ENCODE data around the gene TMTC4. TPM values are rescaled to one million over a fixed set of nuclear protein-coding genes. Genes with fewer than 3 reads are reported as not detected.

Gene TMTC4
- total RNA-seq, 2 experiments from 2014 or later: 15.7 to 19.8 TPM

GRCh38 chr13:100673376-100673712 lies 1.3 kb downstream of the TMTC4 start:
- CTCF ChIA-PET (ENCODE audit: unreplicated experiment): no interaction called here

DNA sequence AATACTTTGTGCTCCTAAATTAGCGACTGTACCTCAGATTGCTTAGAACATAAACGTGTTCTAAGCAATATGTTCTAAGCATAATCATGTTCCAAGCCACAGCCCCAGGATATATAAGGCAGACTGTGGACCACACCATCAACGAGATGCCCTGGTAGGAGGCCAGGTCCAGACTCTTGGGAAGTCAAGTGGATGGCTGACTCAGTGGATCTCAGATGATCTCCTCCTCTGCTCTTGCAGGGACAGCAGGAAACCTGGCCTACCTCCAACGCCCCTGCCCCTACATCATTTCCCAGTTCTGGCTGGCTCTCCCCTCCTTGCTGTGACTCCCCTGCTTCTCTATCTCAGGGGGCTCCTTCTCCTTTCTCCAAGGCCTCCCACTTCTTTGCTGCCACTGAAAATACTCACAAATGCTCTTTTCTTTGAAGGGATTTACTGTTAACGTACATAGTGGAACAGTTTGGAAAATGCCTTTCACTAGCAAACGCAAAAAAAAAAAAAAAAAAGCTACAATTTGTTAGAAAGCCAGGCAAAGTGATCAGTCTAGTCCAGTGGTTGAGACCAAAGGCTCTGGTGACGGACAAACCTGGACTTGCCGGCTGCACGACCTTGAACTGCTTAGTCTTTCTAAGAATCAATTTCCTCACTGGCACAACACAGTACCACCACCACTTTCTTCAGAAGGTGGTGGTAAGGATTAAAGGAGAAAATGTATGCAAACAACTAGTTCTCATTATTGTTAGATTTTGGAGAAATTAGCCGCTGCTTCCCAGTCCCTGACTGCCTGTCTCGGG lies 3.0 kb downstream of the TMTC4 start:
- ChIA-PET POLR2A (no interaction called here), CTCF (ENCODE audit: unreplicated experiment) (interaction anchor here (0.5 kb wide), 1 partner anchor 1847 kb away, joined by 5 read pairs; no protein-coding TSS in a partner anchor)
- no peak overlapping the region for H3K27ac ChIP-seq (ENCODE audit: low read depth, low read length, poor library complexity, severe bottlenecking)
- H3K9me3 ChIP-seq (ENCODE audit: low read length): no peaks in the 10 kb centered on the region
- H3K4me1 ChIP-seq (ENCODE audit: insufficient read depth, low read length, poor library complexity, severe bottlenecking): no peaks in the 10 kb centered on the region
- TF ChIP-seq CTCF (conservative IDR thresholded peaks at IDR 0.05; ENCODE audit: low read length) (no peak), EZH2phosphoT487 (IDR thresholded peaks at IDR 0.05; ENCODE audit: borderline replicate concordance, low read depth, low read length) (no peak)
- BruUV-seq (replicated peaks): no TSS peak
- no peaks in the 10 kb centered on the region for H4K20me1 ChIP-seq (ENCODE audit: insufficient read depth, low read length)
- H3K4me3 ChIP-seq (ENCODE audit: low read depth, low read length, poor library complexity, severe bottlenecking): no peak overlapping the region
- no peaks in the 10 kb centered on the region for H3K79me2 ChIP-seq (ENCODE audit: insufficient read depth, low read depth, low read length)
- H3K4me2 ChIP-seq (ENCODE audit: low read length): no peak overlapping the region
- H2AFZ ChIP-seq (ENCODE audit: low read length): no peak overlapping the region
- DNase-seq (ENCODE audit: low spot score): no peak
- H3K36me3 ChIP-seq (ENCODE audit: insufficient read depth, low read length): no peaks in the 10 kb centered on the region; the same call in 1 of the 2 replicates
- H3K9me2 ChIP-seq (ENCODE audit: insufficient read depth, low read length): no peaks in the 10 kb centered on the region
- intact Hi-C loops (cut with micrococcal nuclease; ENCODE audit: unreplicated experiment): loop anchor here (10.0 kb wide), 1 partner anchor 1067 kb away; the partner anchor contains the start of gene CLYBL

More at GRCh38 chr13:100673376-100673712, 1.3 kb downstream of the TMTC4 start:
- TF ChIP-seq EZH2phosphoT487 (IDR thresholded peaks at IDR 0.05; ENCODE audit: borderline replicate concordance, low read depth, low read length): no peak
- TF ChIP-seq CTCF (conservative IDR thresholded peaks at IDR 0.05; ENCODE audit: low read length): no peak
- H3K4me3 ChIP-seq (ENCODE audit: low read depth, low read length, poor library complexity, severe bottlenecking): peak overlapping the region; percentile 67
- peak overlapping the region; percentile 93 for H3K4me2 ChIP-seq (ENCODE audit: low read length)
- H2AFZ ChIP-seq (ENCODE audit: low read length): no peak overlapping the region
- no peaks in the 10 kb centered on the region for H3K9me2 ChIP-seq (ENCODE audit: insufficient read depth, low read length)
- no peaks in the 10 kb centered on the region for H3K79me2 ChIP-seq (ENCODE audit: insufficient read depth, low read depth, low read length)
- intact Hi-C loops (cut with micrococcal nuclease; ENCODE audit: unreplicated experiment): loop anchor here (10.0 kb wide), 1 partner anchor 1069 kb away; the partner anchor contains the start of gene CLYBL
- H3K36me3 ChIP-seq (ENCODE audit: insufficient read depth, low read length): no peaks in the 10 kb centered on the region
- DNase-seq (ENCODE audit: low spot score): no peak
- no peaks in the 10 kb centered on the region for H3K4me1 ChIP-seq (ENCODE audit: insufficient read depth, low read length, poor library complexity, severe bottlenecking)
- no peak overlapping the region for H3K27ac ChIP-seq (ENCODE audit: low read depth, low read length, poor library complexity, severe bottlenecking)
- no TSS peak for BruUV-seq (replicated peaks)
- POLR2A ChIA-PET: no interaction called here
- no peaks in the 10 kb centered on the region for H4K20me1 ChIP-seq (ENCODE audit: insufficient read depth, low read length)
- no peaks in the 10 kb centered on the region for H3K9me3 ChIP-seq (ENCODE audit: low read length)

GRCh38 chr13:100668408-100668807 lies 6.2 kb downstream of the TMTC4 start:
- POLR2A ChIA-PET: no interaction called here
- H3K4me3 ChIP-seq (ENCODE audit: low read depth, low read length, poor library complexity, severe bottlenecking): no peak overlapping the region
- H3K79me2 ChIP-seq (ENCODE audit: insufficient read depth, low read depth, low read length): no peaks in the 10 kb centered on the region
- no peak overlapping the region for H3K27ac ChIP-seq (ENCODE audit: low read depth, low read length, poor library complexity, severe bottlenecking)
- H2AFZ ChIP-seq (ENCODE audit: low read length): no peak overlapping the region
- no peak overlapping the region for H3K4me2 ChIP-seq (ENCODE audit: low read length)
- CTCF ChIA-PET (ENCODE audit: unreplicated experiment): no interaction called here
- H3K4me1 ChIP-seq (ENCODE audit: insufficient read depth, low read length, poor library complexity, severe bottlenecking): no peaks in the 10 kb centered on the region
- H3K9me2 ChIP-seq (ENCODE audit: insufficient read depth, low read length): no peaks in the 10 kb centered on the region
- no peaks in the 10 kb centered on the region for H3K9me3 ChIP-seq (ENCODE audit: low read length)
- DNase-seq (ENCODE audit: low spot score): no peak
- BruUV-seq (replicated peaks): no TSS peak
- TF ChIP-seq CTCF (conservative IDR thresholded peaks at IDR 0.05; ENCODE audit: low read length): no peak
- TF ChIP-seq EZH2phosphoT487 (IDR thresholded peaks at IDR 0.05; ENCODE audit: borderline replicate concordance, low read depth, low read length): no peak
- no peaks in the 10 kb centered on the region; the same call in 1 of the 2 replicates for H3K36me3 ChIP-seq (ENCODE audit: insufficient read depth, low read length)
- H4K20me1 ChIP-seq (ENCODE audit: insufficient read depth, low read length): no peaks in the 10 kb centered on the region
- intact Hi-C loops (cut with micrococcal nuclease; ENCODE audit: unreplicated experiment): no loop called here
